Body of pancreas (tissue), 4 donors: ENCODE results near the gene LMOD1. TPM values are rescaled to one million over a fixed set of nuclear protein-coding genes. Genes with fewer than 3 reads are reported as not detected.

Experiments
- ATAC-seq: fragments of 150-250 bp; one replicate; pipeline ENCODE4 v1.9.1; 2016
- DNase-seq, 4 donors: peaks; one replicate each; pipeline ENCODE4 v3.0.0-alpha.2; 2019
- H3K27ac ChIP-seq, 4 donors: fragments of 200-600 bp; sonication (generic); 1 replicate in 3 of 4; 2 replicates in 1 of 4; pipeline versions ENCODE4 v1.5.1 to v1.6.1; 2016 to 2019; ENCODE audit warnings: mild to moderate bottlenecking in 1 of 4, mixed read lengths in 1 of 4, moderate library complexity in 1 of 4
- H3K27me3 ChIP-seq, 2 donors: fragments of 200-600 bp; sonication (generic); one replicate each; pipeline ENCODE4 v1.6.0; 2016; ENCODE audit warnings: mild to moderate bottlenecking in 1 of 2
- H3K36me3 ChIP-seq, 2 donors: fragments of 200-600 bp; sonication (generic); replicated peaks in 1 of 2; 2 replicates each; pipeline ENCODE4 v1.5.1; 2016; ENCODE audit warnings: low read depth in 2 of 2; ENCODE audit not compliant: insufficient read depth in 1 of 2
- H3K4me1 ChIP-seq: fragments of 200-600 bp; sonication (generic); one replicate; pipeline ENCODE4 v1.6.0; 2016
- H3K4me3 ChIP-seq, 2 donors: fragments of 200-600 bp; sonication (generic); 1 replicate in 1 of 2; 2 replicates in 1 of 2; pipeline ENCODE4 v1.5.1; 2016 to 2019
- H3K9me3 ChIP-seq, 3 donors: fragments of 200-600 bp; sonication (generic); 1 replicate in 2 of 3; 2 replicates in 1 of 3; pipeline ENCODE4 v1.5.1; 2016
- CTCF ChIP-seq, 7 experiments: fragments of 450-650 bp in 4 of 7; fragments of 200-600 bp in 3 of 7; sonication (generic) in 3 of 7; IDR thresholded peaks; one replicate each; pipeline ENCODE4 v1.5.1; 2016 to 2019; ENCODE audit warnings: antibody characterized with exemption in 7 of 7
- POLR2A ChIP-seq, 3 donors: fragments of 450-650 bp; IDR thresholded peaks; one replicate each; pipeline ENCODE4 v1.6.1; 2016; ENCODE audit warnings: antibody characterized with exemption in 3 of 3, mild to moderate bottlenecking in 2 of 3
- WGBS, 2 donors: methylation state at CpG; one replicate each; pipeline ENCODE4 v1.1.5; 2017; 5-methylcytosine and 5-hydroxymethylcytosine counted together
- intact Hi-C: fragments of 100-400 bp; cut with DNase I; formaldehyde crosslinking; loops from one replicate; pipeline ENCODE4 v1.15.1; 2023
- total RNA-seq, 2 donors: library from RNA; depleted of rRNA; stranded (reverse); fragments of >200 nt; gene quantifications; one replicate each; pipeline ENCODE4 v1.1.0, GENCODE V29; 2016

LMOD1 gene
- total RNA-seq, 2 donors from 2014 or later: 14.8 to 16.9 TPM

DNA sequence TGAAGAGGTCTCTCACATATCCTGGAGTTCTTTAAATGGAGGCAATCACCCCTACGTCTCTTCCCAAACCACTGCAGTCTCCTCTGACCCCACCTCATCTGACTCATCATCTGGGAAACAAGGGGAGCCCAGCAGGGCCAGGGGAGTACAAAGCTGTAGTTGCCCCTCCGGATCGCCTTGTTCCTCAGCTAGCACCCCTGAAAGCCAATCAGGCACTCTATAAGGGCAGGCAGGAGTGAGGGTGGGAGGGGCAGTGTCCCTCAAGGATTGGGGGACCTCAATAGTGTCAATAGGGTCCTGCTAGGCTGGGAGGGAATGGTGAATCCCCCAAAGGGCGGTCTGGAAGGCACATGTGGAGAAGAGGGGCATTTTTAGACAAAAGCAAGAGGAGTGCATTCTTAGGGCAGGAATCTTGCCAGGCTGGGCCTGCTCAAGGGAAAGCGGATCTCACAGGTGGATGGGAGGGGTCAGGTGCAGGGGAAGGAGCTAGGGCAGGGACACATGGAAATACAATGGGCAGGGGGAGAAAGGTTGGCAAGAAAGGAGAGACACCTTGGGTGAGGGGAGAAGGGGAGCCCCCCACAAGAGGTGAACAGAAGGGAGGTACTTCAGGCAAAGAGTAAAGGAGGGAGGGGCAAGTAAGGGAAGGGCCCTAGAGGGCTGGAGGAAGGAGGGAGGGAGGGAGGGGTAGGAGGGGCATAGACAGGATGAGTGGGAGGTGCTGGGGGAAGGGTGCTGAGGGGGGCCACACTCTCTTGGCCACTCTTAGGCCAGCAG is 51.8 kb downstream of the LMOD1 start:
- Histone ChIP-seq H3K27me3 (no peaks in the 10 kb centered on the region), H3K27ac (no peak overlapping the region), H3K4me3 (no peak overlapping the region), H3K4me1 (peaks cover 2% of the 10 kb centered on the region), H3K36me3 (no peaks in the 10 kb centered on the region), H3K9me3 (no peaks in the 10 kb centered on the region)
- 56 to 68% methylated on average over 5 of the region's 5 CpGs for WGBS, 2 donors
- DNase-seq: no peak
- intact Hi-C loops: loop anchor here (5.0 to 10.0 kb wide), 2 partner anchors 83 to 230 kb away; partner anchors contain the start of gene GPR37L1
- TF ChIP-seq CTCF (IDR thresholded peaks at IDR 0.05) (no peak), POLR2A (IDR thresholded peaks at IDR 0.05) (no peak)
- no peak for ATAC-seq

GRCh38 chr1:201893431-201893830 is 52.9 kb downstream of the LMOD1 start:
- no peak overlapping the region for H3K4me3 ChIP-seq
- H3K4me1 ChIP-seq: peaks cover 9% of the 10 kb centered on the region
- no peak for TF ChIP-seq POLR2A (IDR thresholded peaks at IDR 0.05)
- no peak for TF ChIP-seq CTCF (IDR thresholded peaks at IDR 0.05)
- no peak for DNase-seq
- H3K27ac ChIP-seq: no peak overlapping the region
- no peaks in the 10 kb centered on the region for H3K27me3 ChIP-seq
- no peak for ATAC-seq
- H3K36me3 ChIP-seq: no peaks in the 10 kb centered on the region
- H3K9me3 ChIP-seq: no peaks in the 10 kb centered on the region
- WGBS, 2 donors: 67 to 83% methylated on average over 3 of the region's 3 CpGs
- intact Hi-C loops: loop anchor here (5.0 to 10.0 kb wide), 2 partner anchors 84 to 231 kb away; partner anchors contain the start of gene GPR37L1

DNA sequence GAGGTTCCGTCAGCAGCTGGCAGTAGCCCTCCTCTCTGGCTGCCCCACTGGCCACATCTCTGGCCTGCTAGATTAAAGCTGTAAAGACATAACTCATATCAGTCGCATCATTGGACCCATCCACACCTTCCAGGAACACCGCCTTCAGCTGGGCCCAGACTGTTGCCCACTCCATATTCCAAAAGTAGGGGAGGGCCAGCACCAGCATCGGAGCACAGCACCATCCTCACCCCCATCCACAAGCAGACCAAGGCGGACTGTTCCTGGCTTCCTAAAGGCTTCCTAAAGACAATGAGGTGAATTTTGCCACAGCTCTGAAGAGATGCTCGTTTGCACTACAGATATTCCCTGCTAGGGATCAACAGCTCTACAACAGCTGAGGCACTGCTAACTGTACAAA is 54.1 kb downstream of the LMOD1 start:
- H3K27me3 ChIP-seq: no peaks in the 10 kb centered on the region
- 81 to 86% methylated on average over 5 to 6 of the region's 6 CpGs for WGBS, 2 donors
- H3K4me3 ChIP-seq: no peak overlapping the region
- no peaks in the 10 kb centered on the region for H3K9me3 ChIP-seq
- H3K27ac ChIP-seq: no peak overlapping the region
- H3K4me1 ChIP-seq: peaks cover 14% of the 10 kb centered on the region
- DNase-seq: no peak
- TF ChIP-seq CTCF (IDR thresholded peaks at IDR 0.05): no peak
- TF ChIP-seq POLR2A (IDR thresholded peaks at IDR 0.05): no peak
- no peak for ATAC-seq
- no peaks in the 10 kb centered on the region for H3K36me3 ChIP-seq
- intact Hi-C loops: loop anchor here (5.0 to 10.0 kb wide), 2 partner anchors 85 to 233 kb away; partner anchors contain the start of gene GPR37L1

GRCh38 chr1:201891451-201892045 is 54.8 kb downstream of the LMOD1 start:
- peaks cover 14% of the 10 kb centered on the region for H3K4me1 ChIP-seq
- no peak for TF ChIP-seq POLR2A (IDR thresholded peaks at IDR 0.05)
- no peak for TF ChIP-seq CTCF (IDR thresholded peaks at IDR 0.05)
- intact Hi-C loops: loop anchor here (5.0 to 10.0 kb wide), 2 partner anchors 86 to 233 kb away; partner anchors contain the start of gene GPR37L1
- H3K27ac ChIP-seq: no peak overlapping the region
- H3K27me3 ChIP-seq: no peaks in the 10 kb centered on the region
- DNase-seq: no peak
- 79 to 86% methylated on average over 5 of the region's 5 CpGs for WGBS, 2 donors
- no peaks in the 10 kb centered on the region for H3K36me3 ChIP-seq
- no peak overlapping the region for H3K4me3 ChIP-seq
- ATAC-seq: no peak
- H3K9me3 ChIP-seq: no peaks in the 10 kb centered on the region
